Osteocyte (in vitro differentiated cells): Measurements from ENCODE around the gene SYT9. TPM values are rescaled to one million over a fixed set of nuclear protein-coding genes. Genes with fewer than 3 reads are reported as not detected.
"Not testable (repeated sequence)": the region's sequence is repeated elsewhere in the genome, so short reads cannot be mapped to it uniquely, and the experiment has no call there.

Source experiments
- DNase-seq: peaks from one replicate; pipeline ENCODE4 v3.0.0; 2021; ENCODE audit warnings: mixed read lengths; ENCODE audit not compliant: unreplicated experiment; ENCODE audit errors: extremely low spot score
- H3K27ac Mint-ChIP-seq: one replicate; pipeline ENCODE4 v1.8.0; 2021; ENCODE audit warnings: mild to moderate bottlenecking, mixed read lengths; ENCODE audit not compliant: unreplicated experiment
- H3K27me3 Mint-ChIP-seq: one replicate; pipeline ENCODE4 v1.8.0; 2021; ENCODE audit warnings: mixed read lengths; ENCODE audit not compliant: unreplicated experiment
- H3K36me3 Mint-ChIP-seq: one replicate; pipeline ENCODE4 v1.8.0; 2021; ENCODE audit warnings: mixed read lengths; ENCODE audit not compliant: unreplicated experiment
- H3K4me1 Mint-ChIP-seq: one replicate; pipeline ENCODE4 v1.8.0; 2021; ENCODE audit warnings: mixed read lengths; ENCODE audit not compliant: unreplicated experiment
- H3K4me3 Mint-ChIP-seq: one replicate; pipeline ENCODE4 v1.8.0; 2021; ENCODE audit warnings: mild to moderate bottlenecking, moderate library complexity, mixed read lengths; ENCODE audit not compliant: unreplicated experiment
- H3K9me3 Mint-ChIP-seq: one replicate; pipeline ENCODE4 v1.8.0; 2021; ENCODE audit warnings: mixed read lengths; ENCODE audit not compliant: unreplicated experiment
- microRNA-seq: library from miRNA; unstranded; fragments of <30 nt; microRNA quantifications from one replicate; pipeline ENCODE4 v1.1.0, GENCODE V29; 2020; ENCODE audit not compliant: unreplicated experiment
- total RNA-seq: library from RNA; stranded (reverse); gene quantifications from 2 replicates; pipeline ENCODE4 v1.2.1, GENCODE V29; 2021
- TF ChIP-seq, protein P1 (sequence below): fragments of 200-600 bp; sonication (generic); IDR thresholded peaks from 2 replicates; pipeline ENCODE4 v1.5.0; 2021; ENCODE audit warnings: antibody characterized with exemption, mild to moderate bottlenecking, moderate library complexity

Gene SYT9
- total RNA-seq, 1 donor from 2014 or later, result 0.40 TPM

GRCh38 chr11:7514099-7514591 lies 262.4 kb downstream of the SYT9 start:
- Mint-ChIP-seq H3K27ac (no peak overlapping the region), H3K9me3 (no peaks in the 10 kb centered on the region), H3K36me3 (peaks cover 3% of the 10 kb centered on the region), H3K27me3 (peaks cover 28% of the 10 kb centered on the region), H3K4me3 (peak overlapping the region; percentile 88), H3K4me1 (peaks cover 28% of the 10 kb centered on the region)
- TF ChIP-seq, protein P1, sequence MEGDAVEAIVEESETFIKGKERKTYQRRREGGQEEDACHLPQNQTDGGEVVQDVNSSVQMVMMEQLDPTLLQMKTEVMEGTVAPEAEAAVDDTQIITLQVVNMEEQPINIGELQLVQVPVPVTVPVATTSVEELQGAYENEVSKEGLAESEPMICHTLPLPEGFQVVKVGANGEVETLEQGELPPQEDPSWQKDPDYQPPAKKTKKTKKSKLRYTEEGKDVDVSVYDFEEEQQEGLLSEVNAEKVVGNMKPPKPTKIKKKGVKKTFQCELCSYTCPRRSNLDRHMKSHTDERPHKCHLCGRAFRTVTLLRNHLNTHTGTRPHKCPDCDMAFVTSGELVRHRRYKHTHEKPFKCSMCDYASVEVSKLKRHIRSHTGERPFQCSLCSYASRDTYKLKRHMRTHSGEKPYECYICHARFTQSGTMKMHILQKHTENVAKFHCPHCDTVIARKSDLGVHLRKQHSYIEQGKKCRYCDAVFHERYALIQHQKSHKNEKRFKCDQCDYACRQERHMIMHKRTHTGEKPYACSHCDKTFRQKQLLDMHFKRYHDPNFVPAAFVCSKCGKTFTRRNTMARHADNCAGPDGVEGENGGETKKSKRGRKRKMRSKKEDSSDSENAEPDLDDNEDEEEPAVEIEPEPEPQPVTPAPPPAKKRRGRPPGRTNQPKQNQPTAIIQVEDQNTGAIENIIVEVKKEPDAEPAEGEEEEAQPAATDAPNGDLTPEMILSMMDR, result no peak
- DNase-seq, result no peak

DNA sequence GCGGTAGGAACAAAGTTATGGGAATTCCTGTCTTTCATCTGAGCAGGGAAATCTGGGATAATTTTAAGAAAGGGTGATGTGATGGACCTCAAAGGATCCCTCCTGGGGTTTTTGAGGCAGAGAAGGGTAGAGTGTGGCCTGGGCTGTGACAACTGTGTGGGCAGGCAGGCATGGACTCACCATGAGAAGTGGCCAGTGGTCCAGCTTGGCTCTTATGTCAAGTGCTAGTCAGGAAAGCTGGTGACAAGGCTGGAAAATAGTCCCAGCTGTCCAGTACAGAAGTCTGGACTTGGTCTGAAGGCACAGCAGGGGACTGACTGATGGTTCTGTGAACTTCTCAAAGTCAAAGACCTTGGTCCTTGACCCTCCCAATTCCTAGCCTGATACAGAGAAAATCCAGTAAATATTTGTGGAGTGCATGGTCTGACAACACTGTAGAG lies 263.8 kb downstream of the SYT9 start:
- Mint-ChIP-seq H3K36me3 (no peaks in the 10 kb centered on the region), H3K27me3 (peaks cover 28% of the 10 kb centered on the region), H3K9me3 (no peaks in the 10 kb centered on the region), H3K27ac (no peak overlapping the region), H3K4me1 (peaks cover 28% of the 10 kb centered on the region), H3K4me3 (no peak overlapping the region)
- TF ChIP-seq, protein P1, result no peak
- no peak for DNase-seq

DNA sequence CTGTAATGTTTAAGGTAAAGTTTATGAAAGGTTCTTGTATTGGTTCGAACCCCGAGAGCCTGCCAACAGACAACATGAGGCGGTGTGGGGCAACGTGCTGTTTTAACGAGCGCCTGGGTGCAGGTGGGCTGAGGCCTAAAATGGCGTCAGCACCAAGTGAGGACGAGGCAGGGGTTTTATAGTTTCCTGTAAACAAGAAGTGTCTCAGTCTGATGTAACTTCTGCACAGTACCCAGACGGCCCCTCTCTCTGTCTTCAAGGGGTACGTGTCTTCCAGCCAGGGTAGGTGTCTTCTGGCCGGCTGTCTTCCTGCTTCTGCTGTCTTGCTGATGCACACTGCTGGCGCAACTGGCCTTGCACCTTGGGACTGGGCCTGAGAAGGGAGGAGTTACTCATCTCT lies 264.8 kb downstream of the SYT9 start:
- TF ChIP-seq, protein P1, result no peak
- H3K9me3 Mint-ChIP-seq, result no peaks in the 10 kb centered on the region
- H3K4me3 Mint-ChIP-seq, result peak overlapping the region; percentile 7
- no peaks in the 10 kb centered on the region for H3K36me3 Mint-ChIP-seq
- H3K27ac Mint-ChIP-seq, result no peak overlapping the region
- H3K27me3 Mint-ChIP-seq, result peaks cover 28% of the 10 kb centered on the region
- no peak for DNase-seq
- H3K4me1 Mint-ChIP-seq, result peaks cover 22% of the 10 kb centered on the region

GRCh38 chr11:7517743-7518142 lies 266.0 kb downstream of the SYT9 start:
- not testable (repeated sequence) for H3K36me3 Mint-ChIP-seq, DNase-seq, H3K27ac Mint-ChIP-seq, H3K9me3 Mint-ChIP-seq, H3K4me3 Mint-ChIP-seq
- H3K27me3 Mint-ChIP-seq, result peaks cover 28% of the 10 kb centered on the region
- H3K4me1 Mint-ChIP-seq, result peaks cover 12% of the 10 kb centered on the region

Small RNA genes within 50 kb of the gene (microRNA-seq; reads per million reads assigned to microRNA genes)
- not detected for gene MIR302E

Other genes starting within 250 kb of the SYT9 start
- gene ZNF214, start 231.6 kb upstream of the SYT9 start, total RNA-seq, result 2.3 and 2.6 TPM in 2 replicates
- not detected in 2 replicates for gene NLRP14, start 231.4 kb upstream of the SYT9 start, total RNA-seq
- gene RBMXL2, start 162.9 kb upstream of the SYT9 start, total RNA-seq, result not detected in 2 replicates
- 59.7 and 66.6 TPM in 2 replicates for gene OLFML1, start 233.6 kb downstream of the SYT9 start, total RNA-seq